K562 (cell line): ENCODE measurements around the gene TOR1B. TPM values are rescaled to one million over a fixed set of nuclear protein-coding genes. Genes with fewer than 3 reads are reported as not detected.

Source experiments
- C11orf30 ChIP-seq: fragments of 450-650 bp; IDR thresholded peaks from 2 replicates; pipeline ENCODE4 v1.6.1; 2016; ENCODE audit warnings: low read depth, mild to moderate bottlenecking
- CBFB ChIP-seq: sonication (generic); formaldehyde crosslinking; IDR thresholded peaks from 2 replicates; pipeline ENCODE4 v1.4.0; 2020; ENCODE audit warnings: mild to moderate bottlenecking, missing genetic modification reagents
- CBX8 ChIP-seq: fragments of 200-600 bp; sonication (generic); IDR thresholded peaks from 2 replicates; pipeline ENCODE4 v1.6.1; 2012; ENCODE audit warnings: borderline replicate concordance, mixed run types, low read depth, mild to moderate bottlenecking, moderate library complexity, mixed read lengths, low read length, control low read depth, inconsistent platforms; ENCODE audit not compliant: poor library complexity, severe bottlenecking; ENCODE audit errors: extremely low read depth
- FIP1L1 ChIP-seq: fragments of 200-400 bp; formaldehyde crosslinking; IDR thresholded peaks from 2 replicates; pipeline ENCODE4 v1.6.1; 2018; ENCODE audit warnings: mild to moderate bottlenecking, low read depth, low read length; ENCODE audit not compliant: poor library complexity, severe bottlenecking
- FUS ChIP-seq: fragments of 200-400 bp; formaldehyde crosslinking; optimal IDR thresholded peaks from 2 replicates; pipeline ENCODE3; 2017; ENCODE audit warnings: low read depth, low read length
- GATAD2B ChIP-seq: fragments of 450-650 bp; IDR thresholded peaks from 2 replicates; pipeline ENCODE4 v1.6.1; 2017; ENCODE audit warnings: mild to moderate bottlenecking, borderline replicate concordance
- HEY1 ChIP-seq: fragments of 250-450 bp; sonication (Bioruptor Pico); IDR thresholded peaks from 2 replicates; pipeline ENCODE4 v1.5.0; 2020; ENCODE audit warnings: mild to moderate bottlenecking, moderate library complexity, borderline replicate concordance
- HINFP ChIP-seq: fragments of 450-650 bp; conservative IDR thresholded peaks from 2 replicates; pipeline ENCODE4 v1.6.1; 2016; ENCODE audit warnings: missing genetic modification characterization, low read depth, mild to moderate bottlenecking, control low read depth, missing compliant biosample characterization
- KDM4B ChIP-seq, 2 experiments: fragments of 450-650 bp in 1 of 2; sonication (generic) in 1 of 2; IDR thresholded peaks; 2 replicates each; pipeline ENCODE4 v1.6.1; 2016 to 2017; ENCODE audit warnings: borderline replicate concordance in 2 of 2, antibody characterized with exemption in 1 of 2, low read depth in 1 of 2, mild to moderate bottlenecking in 1 of 2
- MBD2 ChIP-seq: sonication (generic); IDR thresholded peaks from 2 replicates; pipeline ENCODE4 v1.6.1; 2016; ENCODE audit warnings: low read depth, borderline replicate concordance
- NFXL1 ChIP-seq: fragments of 450-650 bp; formaldehyde crosslinking; IDR thresholded peaks from 2 replicates; pipeline ENCODE4 v1.4.0; 2021; ENCODE audit warnings: mild to moderate bottlenecking
- SFPQ ChIP-seq: fragments of 200-400 bp; formaldehyde crosslinking; IDR thresholded peaks from 2 replicates; pipeline ENCODE4 v1.6.1; 2017; ENCODE audit warnings: mild to moderate bottlenecking, low read depth, low read length, moderate library complexity
- SOX6 ChIP-seq: fragments of 450-650 bp; IDR thresholded peaks from 2 replicates; pipeline ENCODE4 v1.6.1; 2014; ENCODE audit warnings: mild to moderate bottlenecking
- TAL1 ChIP-seq: fragments of 450-650 bp; IDR thresholded peaks from 2 replicates; pipeline ENCODE4 v1.6.1; 2016; ENCODE audit warnings: mild to moderate bottlenecking
- ZNF24 ChIP-seq: fragments of 450-650 bp; IDR thresholded peaks from 2 replicates; pipeline ENCODE4 v1.6.1; 2016
- polyA plus RNA-seq, 8 experiments: library from polyadenylated mRNA; depleted of rRNA in 4 of 8; stranded (reverse) in 5 of 8; unstranded in 3 of 8; fragments of >200 nt; fragmentation: Nextera tagmentation in 2 of 8; fragmentation: Illumina TruSeq in 1 of 8; extraction: Ambion mirVana in 2 of 8; extraction: Trizol in 1 of 8; gene quantifications; 2 replicates each; pipeline versions ENCODE4 v1.2.1 to v1.2.3, GENCODE V29; 2011 to 2014; ENCODE audit warnings: inconsistent platforms in 1 of 8, missing spikeins in 1 of 8
- total RNA-seq, 7 experiments: library from RNA; depleted of rRNA in 6 of 7; stranded (reverse); fragments of >200 nt in 6 of 7; fragmentation: Illumina TruSeq in 2 of 7; extraction: Trizol in 2 of 7; gene quantifications; 2 replicates each; pipeline versions ENCODE4 v1.2.1 to v1.2.3, GENCODE V29; 2011 to 2021; ENCODE audit warnings: low replicate concordance in 1 of 7
- TF ChIP-seq, protein P1 (sequence below): fragments of 250-450 bp; sonication (Bioruptor Pico); IDR thresholded peaks from 2 replicates; pipeline ENCODE4 v1.4.0; 2020
- TF ChIP-seq, protein P2 (sequence below), 2 experiments: IDR thresholded peaks in 1 of 2; conservative IDR thresholded peaks in 1 of 2; 2 replicates each; pipeline ENCODE4 v1.6.1; 2016; ENCODE audit warnings: low read depth in 2 of 2, mild to moderate bottlenecking in 1 of 2, missing compliant biosample characterization in 1 of 2, missing genetic modification characterization in 1 of 2, moderate library complexity in 1 of 2
- TF ChIP-seq, protein P3 (sequence below): fragments of 250-450 bp; sonication (Bioruptor Pico); IDR thresholded peaks from 2 replicates; pipeline ENCODE4 v1.6.1; 2021; ENCODE audit warnings: mild to moderate bottlenecking

The TOR1B gene
- total and polyA plus RNA-seq, 9 of the 15 experiments (the other 6 are each of a cell fraction or from before 2014, with no cell fraction given) = 4.2 to 36.5 (median 24.6) TPM

DNA sequence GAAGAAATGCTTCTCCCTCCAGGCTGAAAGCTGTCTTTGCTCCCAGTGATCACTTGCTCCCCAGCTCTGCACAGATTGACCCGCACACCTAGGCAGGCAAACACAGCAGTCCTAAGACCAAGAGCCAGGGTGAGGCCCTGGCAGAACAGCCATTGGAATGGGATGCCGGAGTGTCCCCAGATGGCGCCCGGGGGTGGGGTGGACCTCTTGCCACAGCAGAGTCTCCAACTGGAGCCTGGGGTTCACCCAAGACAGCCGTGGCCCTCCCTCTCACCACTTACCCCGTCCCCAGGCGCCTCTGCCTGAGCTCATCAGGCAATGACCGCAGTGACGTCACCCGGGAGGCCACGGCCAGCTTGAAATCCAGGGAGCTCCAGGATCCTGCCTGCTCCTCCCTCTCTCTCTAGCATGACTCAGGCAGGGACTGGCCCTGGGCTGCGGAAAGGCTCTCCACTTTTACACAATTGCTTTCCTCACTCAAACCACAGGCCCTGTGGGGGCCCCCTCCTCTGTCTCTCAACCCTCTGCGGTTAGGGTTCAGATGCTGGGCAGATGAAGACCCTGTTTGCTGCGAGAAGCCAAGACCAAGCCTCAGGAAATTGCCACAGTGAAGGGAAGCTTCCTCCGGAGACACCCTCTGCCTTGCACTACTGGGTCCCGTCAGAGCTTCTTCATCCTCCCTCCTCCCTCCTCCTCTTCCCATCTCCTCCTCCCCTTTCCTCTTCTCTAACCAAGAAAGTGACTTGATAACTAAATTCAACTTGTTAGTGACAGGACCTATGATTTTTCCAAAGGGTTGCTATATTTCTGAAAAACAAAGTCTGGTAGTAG is 25.8 kb upstream of the TOR1B start (continued):
- no peak for TF ChIP-seq HINFP
- no peak for TF ChIP-seq MBD2
- TF ChIP-seq, protein P1, sequence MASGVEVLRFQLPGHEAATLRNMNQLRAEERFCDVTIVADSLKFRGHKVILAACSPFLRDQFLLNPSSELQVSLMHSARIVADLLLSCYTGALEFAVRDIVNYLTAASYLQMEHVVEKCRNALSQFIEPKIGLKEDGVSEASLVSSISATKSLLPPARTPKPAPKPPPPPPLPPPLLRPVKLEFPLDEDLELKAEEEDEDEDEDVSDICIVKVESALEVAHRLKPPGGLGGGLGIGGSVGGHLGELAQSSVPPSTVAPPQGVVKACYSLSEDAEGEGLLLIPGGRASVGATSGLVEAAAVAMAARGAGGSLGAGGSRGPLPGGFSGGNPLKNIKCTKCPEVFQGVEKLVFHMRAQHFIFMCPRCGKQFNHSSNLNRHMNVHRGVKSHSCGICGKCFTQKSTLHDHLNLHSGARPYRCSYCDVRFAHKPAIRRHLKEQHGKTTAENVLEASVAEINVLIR (CRISPR knock-in tag) = peak; percentile 96
- 0 out of 2 replicates have a peak, but pooled peaks have one; percentile 8 for TF ChIP-seq TAL1
- TF ChIP-seq GATAD2B = no peak
- no peak for TF ChIP-seq CBX8
- TF ChIP-seq, protein P2, sequence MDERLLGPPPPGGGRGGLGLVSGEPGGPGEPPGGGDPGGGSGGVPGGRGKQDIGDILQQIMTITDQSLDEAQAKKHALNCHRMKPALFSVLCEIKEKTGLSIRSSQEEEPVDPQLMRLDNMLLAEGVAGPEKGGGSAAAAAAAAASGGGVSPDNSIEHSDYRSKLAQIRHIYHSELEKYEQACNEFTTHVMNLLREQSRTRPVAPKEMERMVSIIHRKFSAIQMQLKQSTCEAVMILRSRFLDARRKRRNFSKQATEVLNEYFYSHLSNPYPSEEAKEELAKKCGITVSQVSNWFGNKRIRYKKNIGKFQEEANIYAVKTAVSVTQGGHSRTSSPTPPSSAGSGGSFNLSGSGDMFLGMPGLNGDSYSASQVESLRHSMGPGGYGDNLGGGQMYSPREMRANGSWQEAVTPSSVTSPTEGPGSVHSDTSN (CRISPR knock-in tag; IDR thresholded peaks at IDR 0.05; ENCODE audit: low read depth) = no peak
- TF ChIP-seq, protein P2 (tag; conservative IDR thresholded peaks at IDR 0.05; ENCODE audit: low read depth) = no peak
- TF ChIP-seq, protein P3, sequence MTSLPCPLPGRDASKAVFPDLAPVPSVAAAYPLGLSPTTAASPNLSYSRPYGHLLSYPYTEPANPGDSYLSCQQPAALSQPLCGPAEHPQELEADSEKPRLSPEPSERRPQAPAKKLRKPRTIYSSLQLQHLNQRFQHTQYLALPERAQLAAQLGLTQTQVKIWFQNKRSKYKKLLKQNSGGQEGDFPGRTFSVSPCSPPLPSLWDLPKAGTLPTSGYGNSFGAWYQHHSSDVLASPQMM = no peak
- peak; percentile 92; the same call in 1 of the 2 replicates for TF ChIP-seq ZNF24
- TF ChIP-seq C11orf30 = no peak
- TF ChIP-seq FUS = no peak
- TF ChIP-seq CBFB = peak; percentile 93; the same call in 1 of the 2 replicates
- TF ChIP-seq HEY1 (CRISPR knock-in tag) = no peak
- peak; percentile 90 for TF ChIP-seq SOX6
- peak in 1 of 2 experiments; percentile 82; a peak in 1 of 4 replicates for TF ChIP-seq KDM4B (IDR thresholded peaks at IDR 0.05; ENCODE audit: borderline replicate concordance in 2 of 2, low read depth in 1 of 2)
- no peak for TF ChIP-seq FIP1L1
- TF ChIP-seq NFXL1 = no peak
- no peak for TF ChIP-seq SFPQ
